GM19395 (cell line): Measurements from ENCODE around the gene C9orf153.
"Not testable (repeated sequence)": the region's sequence is repeated elsewhere in the genome, so short reads cannot be mapped to it uniquely, and the experiment has no call there.

Experiments
- ATAC-seq: cut with Tn5 transposase; IDR thresholded peaks from one replicate; pipeline ENCODE4 v1.9.1; 2021; ENCODE audit warnings: mild to moderate bottlenecking, moderate library complexity; ENCODE audit not compliant: unreplicated experiment

Gene C9orf153

GRCh38 chr9:86193088-86193487, 66.4 kb downstream of the C9orf153 start:
- no peak for ATAC-seq

GRCh38 chr9:86190700-86191099, 68.8 kb downstream of the C9orf153 start:
- ATAC-seq, result not testable (repeated sequence)

GRCh38 chr9:86187121-86187520, 72.3 kb downstream of the C9orf153 start:
- ATAC-seq, result no peak

GRCh38 chr9:86186696-86187095, 72.8 kb downstream of the C9orf153 start:
- ATAC-seq, result no peak

GRCh38 chr9:86185872-86186271, 73.6 kb downstream of the C9orf153 start:
- no peak for ATAC-seq

GRCh38 chr9:86184138-86184524, 75.3 kb downstream of the C9orf153 start:
- no peak for ATAC-seq

- ATAC-seq, result no peak
Measured at GRCh38 chr9:86183229-86184137, 76.0 kb downstream of the C9orf153 start.

- ATAC-seq, result no peak
Measured at GRCh38 chr9:86181379-86182315, 77.8 kb downstream of the C9orf153 start.

- ATAC-seq, result no peak
Measured at GRCh38 chr9:86178503-86178902, 81.0 kb downstream of the C9orf153 start.

- no peak for ATAC-seq
Measured at GRCh38 chr9:86177995-86178394, 81.5 kb downstream of the C9orf153 start.

- no peak for ATAC-seq
Measured at GRCh38 chr9:86176468-86176867, 83.0 kb downstream of the C9orf153 start.

GRCh38 chr9:86175743-86176456, 83.6 kb downstream of the C9orf153 start:
- no peak for ATAC-seq

- no peak for ATAC-seq
Measured at GRCh38 chr9:86175223-86175622, 84.2 kb downstream of the C9orf153 start.
